Esophagus squamous epithelium (tissue), 5 donors: Measurements from ENCODE around the gene CEP55. TPM values are rescaled to one million over a fixed set of nuclear protein-coding genes. Genes with fewer than 3 reads are reported as not detected.

Source experiments
- DNase-seq: peaks from one replicate; lab custom pipeline; 2025; lab: John Stamatoyannopoulos, UW
- H3K27ac ChIP-seq, 4 donors: fragments of 200-600 bp; sonication (generic); one replicate each; pipeline ENCODE4 v1.5.1; 2016 to 2019; ENCODE audit warnings: mild to moderate bottlenecking in 1 of 4
- H3K27me3 ChIP-seq, 4 donors: fragments of 200-600 bp; sonication (generic); 1 replicate in 3 of 4; 2 replicates in 1 of 4; pipeline versions ENCODE4 v1.5.1 to v1.6.0; 2017 to 2021; ENCODE audit warnings: antibody characterized with exemption in 1 of 4
- H3K36me3 ChIP-seq, 3 donors: fragments of 200-600 bp; sonication (generic); one replicate each; pipeline ENCODE4 v1.5.1; 2016 to 2019
- H3K4me1 ChIP-seq, 3 donors: fragments of 200-600 bp; sonication (generic); one replicate each; pipeline ENCODE4 v1.5.1; 2017 to 2019
- H3K4me3 ChIP-seq, 4 donors: fragments of 200-600 bp; sonication (generic); 1 replicate in 3 of 4; 2 replicates in 1 of 4; pipeline ENCODE4 v1.5.1; 2016 to 2019; ENCODE audit warnings: mild to moderate bottlenecking in 2 of 4, moderate library complexity in 1 of 4
- H3K9me3 ChIP-seq, 3 donors: fragments of 200-600 bp; sonication (generic); one replicate each; pipeline ENCODE4 v1.5.1; 2016 to 2019
- CTCF ChIP-seq, 6 experiments: fragments of 450-650 bp in 4 of 6; fragments of 200-600 bp in 2 of 6; sonication (generic) in 2 of 6; IDR thresholded peaks; one replicate each; pipeline ENCODE4 v1.5.1; 2016 to 2019; ENCODE audit warnings: antibody characterized with exemption in 6 of 6, mild to moderate bottlenecking in 4 of 6, moderate library complexity in 4 of 6
- POLR2A ChIP-seq, 4 donors: fragments of 450-650 bp; IDR thresholded peaks; one replicate each; pipeline ENCODE4 v1.6.1; 2017; ENCODE audit warnings: antibody characterized with exemption in 4 of 4, mild to moderate bottlenecking in 4 of 4, moderate library complexity in 3 of 4
- WGBS, 2 donors: methylation state at CpG; one replicate each; pipeline ENCODE4 v1.1.5; 2018; 5-methylcytosine and 5-hydroxymethylcytosine counted together
- intact Hi-C: fragments of 100-400 bp; cut with DNase I; formaldehyde crosslinking; loops from one replicate; pipeline ENCODE4 v1.15.0; 2022
- total RNA-seq, 4 donors: library from RNA; depleted of rRNA; stranded (reverse); fragments of >200 nt; gene quantifications; one replicate each; pipeline ENCODE4 v1.1.0, GENCODE V29; 2016
- donor health status: DM: yes; HTN: yes; CAD: no.

CEP55 gene
- total RNA-seq, 4 donors from 2014 or later, result 6.7 to 23.7 (median 14.4) TPM

GRCh38 chr10:93485690-93486089 lies 10.7 kb upstream of the CEP55 start:
- H3K4me3 ChIP-seq, result no peak overlapping the region
- intact Hi-C loops, result loop anchor here (2.0 kb wide), 1 partner anchor 111 kb away; no protein-coding TSS in a partner anchor
- TF ChIP-seq CTCF (IDR thresholded peaks at IDR 0.05), result no peak
- no peak for TF ChIP-seq POLR2A (IDR thresholded peaks at IDR 0.05)
- H3K36me3 ChIP-seq, result no peaks in the 10 kb centered on the region
- no peaks in the 10 kb centered on the region for H3K27me3 ChIP-seq
- 25 to 40% methylated on average over 1 of the region's 1 CpG for WGBS, 2 donors
- DNase-seq, result no peak
- no peaks in the 10 kb centered on the region for H3K9me3 ChIP-seq
- peaks cover 0 to 15% (median 0%) of the 10 kb centered on the region in 3 donors for H3K4me1 ChIP-seq
- H3K27ac ChIP-seq, result no peak overlapping the region

GRCh38 chr10:93488956-93489528 lies 7.4 kb upstream of the CEP55 start:
- Histone ChIP-seq H3K9me3 (no peaks in the 10 kb centered on the region), H3K36me3 (no peaks in the 10 kb centered on the region), H3K4me3 (no peak overlapping the region), H3K27ac (no peak overlapping the region), H3K27me3 (no peaks in the 10 kb centered on the region), H3K4me1 (no peaks in the 10 kb centered on the region)
- 78 to 93% methylated on average over 4 of the region's 4 CpGs for WGBS, 2 donors
- intact Hi-C loops, result no loop called here
- TF ChIP-seq CTCF (IDR thresholded peaks at IDR 0.05), result no peak
- DNase-seq, result no peak

GRCh38 chr10:93491602-93492121 lies 4.8 kb upstream of the CEP55 start:
- TF ChIP-seq CTCF (IDR thresholded peaks at IDR 0.05) (no peak), POLR2A (IDR thresholded peaks at IDR 0.05) (no peak)
- intact Hi-C loops, result no loop called here
- peaks cover 0 to 8% (median 7%) of the 10 kb centered on the region in 3 donors for H3K4me1 ChIP-seq
- H3K27me3 ChIP-seq, result no peaks in the 10 kb centered on the region
- H3K36me3 ChIP-seq, result no peaks in the 10 kb centered on the region
- no peaks in the 10 kb centered on the region for H3K9me3 ChIP-seq
- no peak for DNase-seq
- H3K27ac ChIP-seq, result no peak overlapping the region
- WGBS, 2 donors, result 68 to 70% methylated on average over 2 of the region's 2 CpGs
- H3K4me3 ChIP-seq, result no peak overlapping the region

- Histone ChIP-seq H3K27me3 (no peaks in the 10 kb centered on the region), H3K9me3 (no peaks in the 10 kb centered on the region), H3K4me1 (peaks cover 0 to 23% (median 11%) of the 10 kb centered on the region in 3 donors), H3K27ac (no peak overlapping the region), H3K4me3 (no peak overlapping the region), H3K36me3 (no peaks in the 10 kb centered on the region)
- DNase-seq, result no peak
- 82 to 86% methylated on average over 3 of the region's 3 CpGs for WGBS, 2 donors
- intact Hi-C loops, result no loop called here
- no peak for TF ChIP-seq POLR2A (IDR thresholded peaks at IDR 0.05)
- no peak for TF ChIP-seq CTCF (IDR thresholded peaks at IDR 0.05)
Measured at GRCh38 chr10:93493162-93493561, 3.2 kb upstream of the CEP55 start.

- H3K4me3 ChIP-seq, result no peak overlapping the region
Measured at GRCh38 chr10:93494494-93494893, 1.9 kb upstream of the CEP55 start.

More at GRCh38 chr10:93494494-93494893, 1.9 kb upstream of the CEP55 start:
- no peaks in the 10 kb centered on the region for H3K36me3 ChIP-seq
- WGBS, 2 donors, result 83 to 100% methylated on average over 2 of the region's 2 CpGs
- H3K4me1 ChIP-seq, result peaks cover 0 to 26% (median 11%) of the 10 kb centered on the region in 3 donors
- TF ChIP-seq POLR2A (IDR thresholded peaks at IDR 0.05), result no peak
- no peak for TF ChIP-seq CTCF (IDR thresholded peaks at IDR 0.05)
- intact Hi-C loops, result no loop called here
- H3K27ac ChIP-seq, result no peak overlapping the region
- DNase-seq, result no peak
- no peaks in the 10 kb centered on the region for H3K27me3 ChIP-seq
- no peaks in the 10 kb centered on the region for H3K9me3 ChIP-seq
